GM18520 (cell line): ENCODE data around the gene TMEM212.
"Not testable (repeated sequence)": the region's sequence is repeated elsewhere in the genome, so short reads cannot be mapped to it uniquely, and the experiment has no call there.

Experiments used
- ATAC-seq: cut with Tn5 transposase; IDR thresholded peaks from one replicate; pipeline ENCODE4 v1.9.1; 2021; ENCODE audit not compliant: unreplicated experiment

The TMEM212 gene

DNA sequence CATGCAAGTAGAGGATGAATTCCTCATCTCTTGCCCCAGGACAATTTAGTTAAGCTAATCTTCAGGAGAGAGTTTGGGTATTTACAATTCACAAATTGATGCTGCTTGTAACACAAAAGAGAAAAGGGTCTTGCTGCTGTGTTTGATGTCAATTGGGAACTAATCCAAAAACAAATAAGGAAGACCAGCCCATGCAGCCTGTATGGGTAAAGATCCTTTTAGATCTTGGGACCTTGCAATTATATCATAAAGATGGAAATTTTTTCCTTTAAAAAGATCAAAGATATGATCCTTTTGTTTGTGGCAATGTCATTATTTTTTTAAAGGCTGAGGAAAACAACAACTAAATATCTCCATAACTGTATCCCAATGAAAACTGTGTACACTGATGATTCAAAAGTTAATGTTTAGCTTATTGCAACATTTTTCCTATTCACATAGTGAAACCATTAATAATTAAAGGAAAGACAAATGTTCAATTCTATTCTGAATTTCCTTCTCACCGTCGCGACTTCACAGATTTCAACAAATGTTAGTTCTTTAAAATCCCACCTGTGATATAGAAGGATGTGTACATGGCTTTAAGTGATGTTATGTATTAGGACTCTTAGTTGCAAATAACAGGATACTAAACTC is 40.2 kb downstream of the TMEM212 start:
- no peak for ATAC-seq

GRCh38 chr3:171883893-171884279 is 40.7 kb downstream of the TMEM212 start:
- no peak for ATAC-seq

DNA sequence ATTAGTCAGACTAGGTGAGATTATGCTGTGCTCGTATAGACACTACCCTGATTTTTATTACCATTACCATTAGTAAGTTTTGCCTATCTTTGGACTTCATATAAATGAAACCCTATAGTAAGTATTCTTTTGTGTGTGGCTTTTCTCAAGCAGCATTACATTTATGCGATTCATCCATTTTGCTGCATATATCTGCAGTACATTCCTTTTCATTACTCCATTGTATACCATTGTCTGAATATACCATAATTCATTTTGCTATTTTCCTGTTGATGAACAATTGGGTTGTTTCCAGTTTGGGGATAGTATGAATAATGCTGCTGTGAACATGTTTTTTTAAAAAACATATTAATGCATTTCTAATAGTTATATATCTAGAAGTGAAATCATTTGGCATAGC is 45.3 kb downstream of the TMEM212 start:
- ATAC-seq: no peak

GRCh38 chr3:171890398-171890797 is 47.2 kb downstream of the TMEM212 start:
- no peak for ATAC-seq

- no peak for ATAC-seq
Measured at GRCh38 chr3:171892457-171892856, 49.3 kb downstream of the TMEM212 start.

DNA sequence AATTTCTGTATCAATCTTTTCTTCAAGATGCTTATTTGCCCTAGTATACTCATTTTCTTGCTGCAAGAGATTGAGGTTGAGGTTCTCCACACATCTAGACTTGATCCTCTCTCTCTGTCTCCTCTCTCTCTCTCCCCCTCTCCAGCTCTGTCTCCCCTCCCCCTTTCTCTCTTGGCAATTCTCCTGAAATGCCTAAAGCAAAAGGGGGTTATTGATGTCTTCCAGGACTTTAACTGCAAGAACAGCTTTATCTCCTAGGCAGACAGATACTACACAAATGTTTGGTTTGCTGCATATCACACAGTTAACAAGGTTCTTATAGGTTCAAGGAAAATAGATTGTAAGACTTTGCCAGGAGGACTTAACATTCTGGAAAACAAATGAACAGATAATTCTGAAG is 52.1 kb downstream of the TMEM212 start:
- no peak for ATAC-seq

GRCh38 chr3:171895900-171896299 is 52.8 kb downstream of the TMEM212 start:
- no peak for ATAC-seq

GRCh38 chr3:171896316-171896715 is 53.2 kb downstream of the TMEM212 start:
- ATAC-seq: no peak

GRCh38 chr3:171898192-171898591 is 55.0 kb downstream of the TMEM212 start:
- ATAC-seq: no peak

- ATAC-seq: no peak
Measured at GRCh38 chr3:171900446-171900845, 57.3 kb downstream of the TMEM212 start.

GRCh38 chr3:171901615-171902312 is 58.6 kb downstream of the TMEM212 start:
- no peak for ATAC-seq

DNA sequence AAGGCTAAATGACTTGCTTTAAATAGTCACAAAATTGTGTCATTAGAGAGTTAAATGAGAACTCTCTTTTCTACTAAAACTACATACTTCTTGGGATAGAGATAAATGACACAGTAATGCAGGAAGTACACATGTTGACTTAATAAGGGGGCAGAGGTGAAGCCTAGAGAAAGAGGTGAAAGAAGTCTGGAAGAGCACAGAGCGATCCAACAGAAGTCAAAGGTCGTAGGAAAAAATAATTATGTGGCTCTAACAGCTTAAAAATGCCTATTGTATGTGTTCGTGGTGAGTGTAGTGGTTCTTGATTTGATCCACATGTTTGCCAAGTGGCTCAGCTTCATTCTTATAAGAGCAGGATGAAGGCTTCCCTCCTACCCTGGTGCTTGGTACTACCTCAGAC is 61.7 kb downstream of the TMEM212 start:
- no peak for ATAC-seq

DNA sequence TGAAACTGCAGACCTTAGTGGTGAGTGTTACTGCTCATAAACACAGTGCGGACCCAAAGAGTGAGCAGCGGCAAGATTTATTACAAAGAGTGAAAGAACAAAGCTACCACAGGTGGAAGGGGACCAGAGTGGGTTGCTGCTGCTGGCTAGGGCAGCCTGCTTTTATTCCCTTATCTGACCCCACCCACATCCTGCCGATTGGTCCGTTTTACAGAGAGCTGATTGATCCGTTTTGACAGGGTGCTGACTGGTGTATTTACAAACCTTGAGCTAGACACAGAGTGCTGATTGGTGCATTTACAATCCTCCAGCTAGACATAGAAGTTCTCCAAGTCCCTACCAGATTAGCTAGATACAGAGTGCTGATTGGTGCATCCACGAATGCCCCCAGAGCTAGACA is 63.4 kb downstream of the TMEM212 start:
- ATAC-seq: not testable (repeated sequence)

DNA sequence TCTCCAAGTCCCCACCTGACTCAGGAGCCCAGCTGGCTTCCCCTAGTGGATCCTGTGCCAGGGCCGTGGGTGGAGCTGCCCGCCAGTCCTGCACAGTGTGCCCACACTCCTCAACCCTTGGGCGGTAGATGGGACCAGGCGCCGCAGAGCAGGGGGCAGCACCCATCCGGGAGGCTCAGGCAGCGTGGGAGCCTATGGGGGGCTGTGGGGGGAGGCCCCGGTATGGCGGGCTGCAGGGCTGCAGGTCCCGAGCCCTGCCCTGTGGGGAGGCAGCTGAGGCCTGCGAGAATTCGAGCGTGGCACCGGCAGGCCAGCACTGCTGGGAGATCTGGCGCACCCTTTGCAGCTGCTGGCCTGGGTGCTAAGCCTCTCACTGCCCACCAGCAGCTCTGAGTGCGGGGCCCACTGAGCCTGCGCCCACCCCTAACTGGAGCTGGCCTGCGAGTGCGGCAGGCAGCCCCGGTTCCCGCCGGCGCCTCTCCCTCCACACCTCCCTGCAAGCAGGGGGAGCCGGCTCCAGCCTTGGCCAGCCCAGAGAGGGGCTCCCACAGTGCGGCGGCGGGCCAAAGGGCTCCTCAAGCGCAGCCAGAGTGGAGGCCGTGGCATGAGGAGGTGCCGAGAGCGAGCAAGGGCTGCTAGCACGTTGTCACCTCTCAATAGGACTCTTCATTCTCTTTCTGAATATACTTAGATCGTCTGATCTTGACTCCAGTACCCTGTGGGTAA is 64.0 kb downstream of the TMEM212 start:
- ATAC-seq: no peak

- no peak for ATAC-seq
Measured at GRCh38 chr3:171907761-171908160, 64.6 kb downstream of the TMEM212 start.

GRCh38 chr3:171908731-171909130 is 65.6 kb downstream of the TMEM212 start:
- ATAC-seq: no peak
